GM19238 (cell line): ENCODE results near the gene RAB21.
"Not testable (repeated sequence)": the region's sequence is repeated elsewhere in the genome, so short reads cannot be mapped to it uniquely, and the experiment has no call there.

Experiments used
- DNase-seq: peaks from one replicate; pipeline ENCODE4 v3.0.0; 2011; ENCODE audit warnings: low spot score; ENCODE audit not compliant: insufficient read length

Gene RAB21

DNA sequence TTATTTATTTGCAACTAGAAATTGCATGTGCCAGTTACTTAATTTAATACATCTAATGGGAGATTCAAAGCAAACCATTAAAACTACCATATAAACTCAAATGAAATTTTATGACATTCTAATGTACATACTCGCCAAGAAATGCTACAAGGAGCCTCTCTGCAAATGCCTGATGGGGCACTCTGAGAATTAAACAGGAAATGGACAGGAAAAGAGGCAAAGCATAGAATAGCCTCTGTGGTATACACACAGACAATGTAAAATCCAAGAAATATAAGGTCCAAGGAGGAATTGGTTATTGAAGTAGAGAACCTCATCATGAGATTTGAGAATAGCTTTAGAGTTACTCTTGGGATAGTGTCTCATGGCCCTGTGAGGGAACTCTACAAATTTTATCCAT is 41.2 kb downstream of the RAB21 start:
- no peak for DNase-seq

DNA sequence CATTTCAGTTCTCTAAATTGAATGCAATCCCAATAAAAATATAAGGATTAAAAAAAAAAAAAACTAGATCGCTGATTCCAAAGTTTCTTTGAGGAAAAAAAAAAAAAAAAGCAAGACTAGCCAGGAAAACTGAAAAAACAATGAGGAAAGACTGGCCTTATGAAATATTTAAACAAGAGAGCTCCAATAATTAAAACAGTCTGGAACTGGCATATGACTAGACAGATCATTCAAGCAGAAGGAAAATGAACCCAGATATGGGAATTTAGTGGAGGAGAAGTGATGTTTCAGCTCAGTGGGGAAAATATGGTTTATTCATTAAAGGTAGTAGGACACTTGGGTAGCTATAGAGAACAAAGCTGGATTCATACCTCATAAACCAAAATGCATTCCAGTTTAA is 42.9 kb downstream of the RAB21 start:
- no peak for DNase-seq

DNA sequence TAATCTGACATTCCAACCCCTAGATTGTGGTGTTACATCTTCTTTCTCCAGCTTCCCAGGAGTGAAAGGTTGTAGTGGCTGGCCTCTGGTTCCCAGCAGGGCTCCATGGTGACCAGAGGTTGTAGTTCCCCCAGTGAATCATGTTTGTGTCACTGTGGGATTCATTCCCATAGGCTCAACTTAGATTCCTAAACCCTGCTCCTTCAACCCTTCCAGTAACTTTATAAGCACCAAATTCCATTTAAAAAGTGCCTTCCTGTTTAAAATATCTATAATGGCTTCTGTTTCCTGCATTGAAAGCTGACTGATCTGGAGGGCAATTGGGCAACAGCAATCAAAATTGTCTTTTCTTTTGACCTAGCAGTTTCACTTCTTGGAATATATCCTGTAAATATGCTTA is 44.4 kb downstream of the RAB21 start:
- no peak for DNase-seq

DNA sequence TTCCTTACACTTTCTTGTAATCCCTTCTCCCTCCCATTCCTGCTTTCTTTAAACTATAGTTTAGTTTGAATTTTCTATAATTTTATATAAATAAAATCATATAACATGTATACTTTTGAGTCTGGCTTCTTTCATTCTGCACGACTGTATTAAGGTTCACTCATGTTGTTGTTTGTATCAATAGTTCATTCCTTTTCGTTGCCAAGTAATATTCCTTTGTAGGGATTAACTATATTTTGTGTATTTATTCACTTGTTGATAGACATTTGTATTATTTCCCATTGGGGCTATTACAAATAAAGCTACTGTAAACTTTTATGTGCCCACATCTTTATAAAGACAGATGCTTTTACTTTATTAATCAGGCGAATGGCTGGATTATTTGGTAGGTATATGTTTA is 45.5 kb downstream of the RAB21 start:
- no peak for DNase-seq

DNA sequence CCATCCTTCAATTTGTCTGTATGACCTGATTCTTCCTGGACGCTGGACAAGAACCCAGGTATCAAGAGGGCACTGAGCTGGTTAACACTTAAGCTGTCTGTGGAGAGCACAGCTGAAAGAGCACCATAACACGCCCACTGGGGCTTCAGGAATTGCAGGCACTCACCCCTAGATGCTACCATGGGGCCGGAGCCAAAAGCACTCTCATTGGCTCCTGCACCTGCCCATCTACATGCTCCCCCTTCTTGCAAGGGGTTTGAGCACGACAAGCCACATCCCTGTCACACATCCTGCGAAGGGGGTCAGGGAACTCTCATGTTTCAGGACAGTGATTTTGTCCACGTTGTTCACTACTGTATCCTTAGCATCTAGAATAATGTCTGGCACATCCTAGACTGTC is 49.8 kb downstream of the RAB21 start:
- DNase-seq = no peak

DNA sequence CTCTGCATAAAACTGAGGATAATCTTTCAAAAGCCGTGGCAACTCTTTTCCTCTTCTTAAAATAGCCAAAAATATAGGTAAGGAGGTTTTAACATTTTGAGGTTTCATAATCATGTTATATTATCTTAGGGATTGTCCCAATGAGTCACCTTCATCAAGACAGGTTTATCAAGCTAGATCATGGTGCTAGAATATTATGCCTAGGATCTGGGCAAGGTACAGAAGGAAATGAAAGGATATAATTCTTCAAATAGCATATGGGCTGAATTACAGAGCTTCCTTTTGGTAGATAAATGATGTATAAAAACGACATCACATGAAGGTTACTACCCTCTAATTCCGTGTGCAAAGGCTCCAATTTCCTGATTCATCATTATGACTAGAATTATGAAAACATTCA is 56.3 kb downstream of the RAB21 start:
- DNase-seq = no peak

DNA sequence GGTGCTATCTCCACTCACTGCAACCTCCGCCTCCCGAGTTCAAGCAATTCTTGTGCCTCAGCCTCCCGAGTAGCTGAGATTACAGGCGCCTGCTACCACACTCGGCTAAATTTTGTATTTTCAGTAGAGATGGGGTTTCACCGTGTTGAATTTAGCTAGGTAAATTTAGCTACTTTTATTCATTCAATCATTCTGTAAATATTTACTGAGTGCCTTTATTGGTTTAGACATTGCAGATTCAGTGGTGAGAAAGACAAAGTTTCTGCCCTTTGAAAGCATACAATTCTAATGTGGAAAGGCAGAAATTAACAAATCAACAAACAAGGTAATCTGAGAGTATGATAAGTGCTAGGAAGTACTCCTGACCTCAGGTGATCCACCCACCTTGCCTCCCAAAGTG is 60.6 kb downstream of the RAB21 start:
- DNase-seq = not testable (repeated sequence)

DNA sequence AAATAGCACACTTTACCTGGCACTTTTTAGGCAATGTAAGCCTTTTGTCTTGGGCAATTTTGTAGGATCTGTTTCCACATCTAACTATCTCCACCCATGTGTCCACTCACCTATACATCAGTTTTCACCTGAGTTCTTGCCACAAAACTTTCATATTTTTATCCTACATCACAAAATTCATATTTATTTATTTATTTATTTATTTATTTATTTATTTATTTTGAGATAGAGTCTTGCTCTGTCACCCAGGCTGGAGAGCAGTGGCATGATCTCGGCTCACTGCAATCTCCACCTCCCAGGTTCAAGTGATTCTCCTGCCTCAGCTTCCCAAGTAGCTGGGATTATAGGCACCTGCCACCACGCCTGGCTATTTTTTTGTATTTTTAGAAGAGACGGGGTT is 67.4 kb downstream of the RAB21 start:
- DNase-seq = not testable (repeated sequence)

DNA sequence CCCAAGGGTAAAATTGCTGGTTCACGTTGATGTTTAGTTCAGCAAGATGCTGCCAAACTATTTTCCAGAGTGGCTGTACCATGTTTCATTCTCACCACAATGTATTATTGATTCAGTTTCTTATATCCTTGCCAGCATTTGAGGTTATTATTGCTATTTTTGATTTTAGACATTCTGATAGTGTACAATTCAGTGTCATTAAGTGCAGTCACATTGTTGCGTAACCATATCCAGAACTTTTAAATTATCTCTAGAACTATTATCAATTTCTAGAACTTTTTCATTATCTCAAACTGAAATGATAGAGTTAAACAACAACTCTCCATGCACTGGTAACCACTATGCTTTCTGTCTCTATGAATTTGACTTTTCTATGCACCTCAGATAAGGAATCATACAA is 74.2 kb downstream of the RAB21 start:
- DNase-seq = no peak

DNA sequence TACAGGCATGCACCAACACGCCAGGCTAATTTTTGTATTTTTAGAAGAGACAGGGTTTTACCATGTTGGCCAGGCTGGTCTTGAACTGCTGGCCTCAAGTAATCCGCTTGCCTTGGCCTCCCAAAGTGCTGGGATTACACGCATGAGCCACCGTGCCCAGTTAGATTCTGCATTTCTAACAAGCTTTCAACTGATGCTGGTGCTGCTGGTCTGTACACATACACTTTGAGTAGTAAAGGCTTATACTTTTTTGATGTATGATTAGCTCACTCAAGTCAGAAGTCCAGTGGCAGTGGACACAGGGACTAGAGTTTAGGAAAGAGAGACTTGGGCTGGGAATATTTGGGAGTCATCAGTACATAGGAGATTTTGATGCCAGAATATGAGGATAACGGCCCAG is 82.7 kb downstream of the RAB21 start:
- no peak for DNase-seq

DNA sequence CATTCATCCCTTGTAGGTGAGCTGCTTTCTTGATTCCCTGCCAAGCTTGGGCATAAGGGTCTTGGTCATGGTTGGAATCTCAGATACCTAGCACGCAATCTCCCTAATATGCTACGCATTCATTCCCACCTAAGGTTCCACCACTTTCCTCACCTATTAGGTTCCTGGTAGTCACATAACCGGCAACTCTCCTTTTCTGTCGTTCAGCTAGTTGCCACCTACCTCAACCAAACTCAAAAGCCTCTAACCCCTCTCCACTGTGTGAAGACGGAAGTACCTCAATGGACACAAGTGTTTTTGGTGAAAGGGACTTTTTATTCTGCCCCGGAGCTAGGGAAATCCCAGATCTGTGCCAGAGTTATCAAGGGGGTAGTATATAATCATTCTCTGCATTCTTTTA is 83.6 kb downstream of the RAB21 start:
- no peak for DNase-seq

DNA sequence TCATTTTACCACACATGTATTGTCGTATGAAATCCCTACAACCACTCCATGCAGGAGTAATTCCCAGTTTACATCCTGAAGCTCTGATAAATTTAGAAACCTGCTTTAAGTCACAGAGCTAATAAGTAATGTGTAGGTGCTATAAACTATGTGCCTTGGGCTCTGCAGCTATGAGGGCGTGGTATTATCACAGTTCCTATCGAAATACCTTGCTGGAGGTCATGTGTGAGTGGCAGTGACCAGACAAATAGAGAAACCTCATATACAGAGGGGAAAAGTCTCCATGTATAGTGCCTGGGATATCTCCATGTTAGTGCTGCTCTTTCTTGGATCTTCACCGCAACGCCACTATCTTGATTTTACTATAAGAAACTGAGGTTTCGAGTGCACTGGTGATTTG is 84.0 kb downstream of the RAB21 start:
- no peak for DNase-seq

DNA sequence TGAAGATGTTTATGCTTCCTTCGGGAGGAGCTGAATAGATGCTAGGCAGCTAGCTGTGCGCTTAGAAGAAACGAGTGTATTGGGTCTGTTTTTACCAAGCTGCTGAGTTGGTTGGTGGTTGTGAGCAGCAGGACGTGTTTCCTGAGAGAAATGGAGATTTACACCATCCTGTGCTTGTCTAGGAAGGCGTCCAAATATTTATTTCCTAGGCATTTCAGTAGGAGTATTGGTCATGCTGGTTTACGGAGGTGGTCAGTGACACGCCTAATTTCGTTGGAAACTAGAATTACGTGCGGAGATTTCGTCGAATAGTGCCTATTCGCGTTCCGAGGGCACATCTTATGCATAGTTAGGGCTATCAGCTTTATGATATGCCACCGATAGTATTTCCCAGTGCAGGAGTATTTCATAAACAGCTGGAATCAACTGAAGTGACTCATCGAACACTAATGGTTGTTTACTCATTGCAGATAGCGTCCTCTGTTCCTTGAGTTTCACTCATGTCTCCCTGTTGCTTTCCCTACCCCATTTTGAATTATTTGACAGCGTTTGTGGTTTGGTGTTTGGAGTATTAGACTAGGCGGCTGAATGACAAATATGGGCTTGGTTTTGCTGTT is 85.7 kb downstream of the RAB21 start:
- DNase-seq = no peak

DNA sequence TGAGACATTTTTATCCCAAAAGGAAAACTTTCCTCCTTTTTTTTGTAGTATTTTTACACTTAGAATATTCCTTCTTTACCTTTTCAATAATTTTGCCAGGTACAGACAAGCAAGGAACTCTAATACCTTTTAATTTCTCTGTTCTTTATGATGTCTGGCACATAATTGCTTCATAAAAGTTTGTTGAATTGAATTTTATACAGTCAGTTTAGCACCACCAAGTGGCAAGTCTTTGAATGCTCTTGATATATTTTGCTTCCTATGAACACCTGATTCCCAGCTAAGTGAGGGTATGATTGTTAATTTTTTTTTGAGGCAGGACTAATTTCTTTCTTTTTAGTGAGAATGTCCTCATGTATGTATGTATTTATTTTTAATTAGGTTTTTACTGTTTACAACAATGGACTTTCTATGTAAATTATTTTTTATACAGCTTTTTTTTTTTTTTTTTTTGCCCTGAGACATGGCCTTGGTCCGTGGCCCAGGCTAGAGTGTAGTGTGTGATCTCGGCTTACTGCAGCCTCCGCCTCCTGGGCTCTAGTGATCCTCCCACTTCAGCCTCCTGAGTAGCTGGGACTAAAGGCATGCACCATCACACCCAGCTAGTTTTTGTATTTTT is 91.8 kb downstream of the RAB21 start:
- DNase-seq = no peak

DNA sequence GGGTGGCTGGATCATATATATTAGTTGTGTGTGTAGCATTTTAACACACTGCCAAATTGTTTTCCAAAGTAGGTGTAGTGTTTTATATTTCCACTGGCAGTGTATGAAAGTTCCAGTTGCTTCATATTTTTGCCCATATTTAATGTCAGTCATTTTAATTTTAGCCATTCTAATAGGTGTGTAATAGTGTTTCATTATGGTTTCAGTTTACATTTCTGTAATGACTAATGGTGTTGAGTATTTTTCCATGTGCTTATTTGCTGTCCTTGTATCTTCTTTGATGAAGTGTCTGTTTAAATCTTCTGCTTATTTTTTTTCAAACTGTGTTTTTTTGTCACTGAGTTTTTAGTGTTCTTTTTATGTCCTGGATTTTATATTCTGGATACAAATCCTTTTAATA is 93.5 kb downstream of the RAB21 start:
- DNase-seq = no peak

DNA sequence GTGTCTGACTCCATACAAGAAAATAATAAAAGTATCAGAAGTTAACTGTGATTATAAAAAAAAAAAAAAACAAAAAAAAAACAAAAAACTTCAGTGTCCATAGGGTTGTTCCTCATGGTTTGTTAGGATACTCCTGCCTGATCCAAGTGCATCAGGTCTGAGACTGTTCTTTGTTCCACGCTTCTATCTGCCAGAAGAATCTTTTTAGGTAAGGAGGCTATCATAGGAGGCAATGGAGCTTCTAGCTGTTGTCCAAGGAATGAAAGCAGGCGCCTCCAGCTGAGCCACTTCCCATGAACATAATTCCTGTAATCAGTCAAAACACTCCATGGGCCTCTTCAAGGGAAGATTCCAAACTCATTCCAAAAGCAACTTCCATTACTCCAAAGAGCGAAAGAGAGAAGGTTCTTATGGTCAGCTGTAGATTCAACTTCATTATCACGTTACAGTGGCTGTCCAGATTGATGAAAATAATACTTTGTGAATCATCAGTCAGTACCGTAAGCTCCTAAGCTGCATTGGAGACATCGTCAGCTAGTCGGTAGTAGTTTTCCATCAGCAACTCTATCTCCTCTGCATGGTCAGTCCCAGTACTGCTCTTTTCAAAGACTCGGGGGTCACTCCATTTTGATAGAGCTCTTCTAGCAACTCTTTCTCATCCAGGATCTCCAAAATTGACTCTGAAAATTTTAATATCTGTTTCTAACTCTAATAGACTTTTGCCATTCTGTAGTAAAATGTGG is 94.6 kb downstream of the RAB21 start:
- DNase-seq = no peak
